ENCODE results near the gene PEX11B. TPM values are rescaled to one million over a fixed set of nuclear protein-coding genes. Genes with fewer than 3 reads are reported as not detected.

Gene PEX11B
- total and polyA plus RNA-seq, 2 of the 4 experiments (the other 2 are of a cell fraction), result 15.4 to 24.3 TPM

DNA sequence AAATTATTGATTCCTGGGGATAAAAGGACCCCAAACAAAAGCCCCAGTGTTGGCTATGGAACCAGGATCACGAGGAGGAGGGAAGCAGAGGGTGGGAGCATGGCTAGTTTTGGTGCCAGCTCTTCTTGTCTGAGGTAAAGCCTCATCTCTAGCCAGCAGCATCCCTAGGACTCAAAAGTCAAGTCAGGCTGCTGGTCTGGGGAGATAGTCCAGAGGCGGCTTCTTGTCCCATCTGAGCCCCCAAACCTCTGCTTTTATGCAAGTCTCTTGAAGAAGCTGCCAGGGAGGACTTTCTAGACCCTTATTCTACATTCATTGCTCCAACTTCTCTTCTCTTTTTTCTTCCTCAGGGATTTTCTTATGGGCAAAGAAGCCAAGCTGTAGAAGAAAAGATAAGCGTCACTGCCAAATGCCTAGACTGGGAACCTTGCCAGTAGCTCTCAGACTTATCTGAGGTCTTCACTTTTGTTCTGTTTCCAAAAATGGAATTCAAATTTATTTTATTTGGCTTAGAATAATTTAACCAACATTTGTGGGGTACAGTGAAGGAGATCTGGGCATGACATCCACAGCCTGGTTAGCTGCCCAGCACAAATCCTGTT is 25.9 kb downstream of the PEX11B start:
- H2BK20ac ChIP-seq (ENCODE audit: low read depth, low read length), result peak overlapping the region; percentile 89
- peak overlapping the region; percentile 87 for H2AFZ ChIP-seq (replicated peaks; ENCODE audit: low read length, poor library complexity)
- H4K5ac ChIP-seq (ENCODE audit: low read depth, low read length), result peak overlapping the region; percentile 83
- WGBS, 2 experiments (ENCODE audit: extremely low coverage in 2 of 2, insufficient read length in 1 of 2), result 83% methylated on average over 1 of the region's 3 CpGs; no CpG with 5 or more reads in 1 of the 2 experiments
- H2BK15ac ChIP-seq (ENCODE audit: low read depth, low read length), result peak overlapping the region; percentile 76
- peak overlapping the region; percentile 91 for H3K56ac ChIP-seq (ENCODE audit: extremely low read depth, insufficient read depth, low read length)
- H2BK5ac ChIP-seq (ENCODE audit: low read depth, low read length, poor library complexity, severe bottlenecking), result peak overlapping the region; percentile 88
- peak overlapping the region; percentile 95 for H2BK120ac ChIP-seq (ENCODE audit: low read depth, low read length)
- DNase-seq (peak; percentile 71), ATAC-seq (ENCODE audit: low read depth) (peak; percentile 15)
- CTCF ChIA-PET, result interaction anchor here (0.6 to 2.5 kb wide), 25 partner anchors 9 to 179 kb away, joined by 3 to 24 read pairs (median 6); partner anchors contain the start of genes ITGA10, LIX1L, NUDT17 and PEX11B
- peaks cover 15% of the 10 kb centered on the region for H3K9me1 ChIP-seq (ENCODE audit: insufficient read depth, low read length)
- no TSS peak for BruUV-seq (replicated peaks)
- no peaks in the 10 kb centered on the region for H3K27me3 ChIP-seq (ENCODE audit: control insufficient read depth, insufficient read depth, low read length)
- H3K14ac ChIP-seq (replicated peaks; ENCODE audit: low read depth, low read length), result peak overlapping the region; percentile 93
- no peaks in the 10 kb centered on the region for H3K36me3 ChIP-seq (ENCODE audit: control insufficient read depth, insufficient read depth, low read length)
- POLR2A ChIA-PET (ENCODE audit: unreplicated experiment), result interaction anchor here (0.5 to 1.0 kb wide), 2 partner anchors 34 to 89 kb away, joined by 3 to 5 read pairs; partner anchors contain the start of gene PIAS3
- intact Hi-C loops (cut with micrococcal nuclease) (loop anchor here (1.0 to 10.0 kb wide), 5 partner anchors 18 to 121 kb away; partner anchors contain the start of genes ITGA10, LIX1L, PEX11B and PIAS3), dilution Hi-C loops (cut with HindIII; ENCODE audit: low sequenced_read_pairs, unreplicated experiment) (no loop called here), in situ Hi-C loops (cut with MboI; ENCODE audit: low sequenced_read_pairs) (no loop called here)
- H3K9me3 ChIP-seq (ENCODE audit: control insufficient read depth, insufficient read depth, low read length), result no peaks in the 10 kb centered on the region
- peak overlapping the region; percentile 49 for H3K18ac ChIP-seq (ENCODE audit: low read depth, low read length)
- no peak for TF ChIP-seq FOS (IDR thresholded peaks at IDR 0.05; ENCODE audit: low read depth, low read length)
- TF ChIP-seq CHD1 (IDR thresholded peaks at IDR 0.05; ENCODE audit: low read depth, low read length), result no peak
- TF ChIP-seq CEBPB (IDR thresholded peaks at IDR 0.05; ENCODE audit: low read depth, low read length), result no peak
- no peak for TF ChIP-seq RAD21 (IDR thresholded peaks at IDR 0.05; ENCODE audit: low read length)
- TF ChIP-seq MAFK (IDR thresholded peaks at IDR 0.05; ENCODE audit: low read depth, low read length), result no peak
- peak; percentile 5 for TF ChIP-seq RCOR1 (IDR thresholded peaks at IDR 0.05; ENCODE audit: insufficient replicate concordance, low read length)
- no peak for TF ChIP-seq SMC3 (IDR thresholded peaks at IDR 0.05; ENCODE audit: low read depth, low read length)
- TF ChIP-seq NFE2L2 (IDR thresholded peaks at IDR 0.05; ENCODE audit: low read depth, low read length), result no peak
- peak overlapping the region; percentile 92 for H3K23ac ChIP-seq (ENCODE audit: low read depth, low read length)
- H3K27ac ChIP-seq (ENCODE audit: insufficient read depth, low read length), result peak overlapping the region; percentile 70
- H2AK9ac ChIP-seq (replicated peaks; ENCODE audit: low read depth, low read length, poor library complexity), result peak overlapping the region; percentile 90
- peak overlapping the region; percentile 34 for H3K9ac ChIP-seq (ENCODE audit: low read depth, low read length)
- no peak overlapping the region; the same call in 1 of the 2 replicates for H3K4me3 ChIP-seq (ENCODE audit: insufficient read depth, low read depth, low read length)
- peak overlapping the region; percentile 98 for H2AK5ac ChIP-seq (ENCODE audit: low read depth, low read length)
- H4K91ac ChIP-seq (ENCODE audit: insufficient read depth, low read depth, low read length), result peak overlapping the region; percentile 92
- peak overlapping the region; percentile 85 to 92 for H4K8ac ChIP-seq (ENCODE audit: low read depth in 2 of 2, low read length in 2 of 2)
- no peaks in the 10 kb centered on the region for H4K20me1 ChIP-seq (ENCODE audit: insufficient read depth, low read length)
- peak overlapping the region; percentile 43 for H3K4me2 ChIP-seq (ENCODE audit: low read depth, low read length)
- H3K4me1 ChIP-seq (ENCODE audit: control insufficient read depth, insufficient read depth, low read length), result peaks cover 12% of the 10 kb centered on the region
- peak overlapping the region; percentile 96 for H3K4ac ChIP-seq (ENCODE audit: low read depth, low read length)
- peaks cover 0 to 4% of the 10 kb centered on the region in 2 experiments; a peak in 1 of 4 replicates for H3K79me1 ChIP-seq (ENCODE audit: low read depth in 1 of 2, low read length in 2 of 2)

All from IMR-90 (cell line).